Left ventricle myocardium inferior (tissue), 1 donor: ENCODE results near the gene TRAF3IP1. TPM values are rescaled to one million over a fixed set of nuclear protein-coding genes. Genes with fewer than 3 reads are reported as not detected.
A peak's percentile ranks its signal among the peaks of the same experiment; 100 is the strongest.
"Not testable (repeated sequence)": the region's sequence is repeated elsewhere in the genome, so short reads cannot be mapped to it uniquely, and the experiment has no call there.

Source experiments
- DNase-seq: peaks from one replicate; pipeline ENCODE4 v3.0.0-alpha.2; 2020
- H3K27ac ChIP-seq: fragments of 200-600 bp; replicated peaks from 2 replicates; pipeline ENCODE4 v1.8.0; 2021
- H3K27me3 ChIP-seq: fragments of 200-600 bp; 2 replicates; pipeline ENCODE4 v1.8.0; 2021; ENCODE audit warnings: low read depth
- H3K36me3 ChIP-seq: fragments of 200-600 bp; 2 replicates; pipeline ENCODE4 v1.8.0; 2021
- H3K4me1 ChIP-seq: fragments of 200-600 bp; 2 replicates; pipeline ENCODE4 v1.8.0; 2021
- H3K4me3 ChIP-seq: fragments of 200-600 bp; 2 replicates; pipeline ENCODE4 v1.8.0; 2021; ENCODE audit warnings: mild to moderate bottlenecking, moderate library complexity
- H3K9me3 ChIP-seq: fragments of 200-600 bp; replicated peaks from 2 replicates; pipeline ENCODE4 v1.8.0; 2021
- CTCF ChIP-seq: fragments of 200-600 bp; IDR thresholded peaks from 2 replicates; pipeline ENCODE4 v1.8.0; 2021; ENCODE audit warnings: antibody characterized with exemption, mild to moderate bottlenecking, borderline replicate concordance
- intact Hi-C: fragments of 100-400 bp; cut with micrococcal nuclease; formaldehyde crosslinking; loops from one replicate; pipeline ENCODE4 v1.11.0; 2022
- total RNA-seq: library from RNA; stranded (reverse); fragmentation: NEBNext Ultra II Directional; extraction: Animal tissue kit (Norgen Biotek cat#: 25700); gene quantifications from one replicate; pipeline ENCODE4 v1.2.1, GENCODE V29; 2021
- donor health status: DM: no; HTN: yes; CAD: no; lungs with severe emphysema.

The TRAF3IP1 gene
- total RNA-seq, 1 donor from 2014 or later, result 14.6 TPM

DNA sequence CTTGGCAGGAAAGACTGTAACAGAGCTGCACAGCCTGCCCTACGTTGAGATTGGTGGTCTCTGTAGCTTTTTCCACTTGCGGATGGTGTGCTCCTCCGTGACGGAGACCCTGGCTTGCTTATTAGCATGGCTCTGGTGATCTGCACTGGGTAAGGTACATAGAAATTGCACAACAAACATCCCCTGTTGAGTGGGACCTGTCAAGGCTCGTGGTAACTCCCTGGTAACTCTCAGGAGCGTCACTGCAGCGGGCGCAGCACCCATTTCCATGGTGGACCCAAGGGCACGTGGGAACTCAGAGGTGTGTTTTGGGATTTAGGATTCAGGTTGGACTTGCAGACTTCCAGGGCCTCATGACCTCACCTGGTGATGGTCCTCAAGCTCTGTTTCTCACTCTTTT is 1.1 kb downstream of the TRAF3IP1 start:
- Histone ChIP-seq H3K4me3 (peak overlapping the region; percentile 91), H3K27ac (no peak overlapping the region)
- intact Hi-C loops, result no loop called here

GRCh38 chr2:238322001-238322411 is 1.7 kb downstream of the TRAF3IP1 start:
- intact Hi-C loops, result no loop called here
- no peaks in the 10 kb centered on the region for H3K9me3 ChIP-seq

More for the DNA sequence above, 1.1 kb downstream of the TRAF3IP1 start:
- H3K4me1 ChIP-seq, result peaks cover 42% of the 10 kb centered on the region
- no peaks in the 10 kb centered on the region for H3K27me3 ChIP-seq
- peaks cover 8% of the 10 kb centered on the region for H3K36me3 ChIP-seq
- no peak for DNase-seq
- H3K9me3 ChIP-seq, result no peaks in the 10 kb centered on the region
- TF ChIP-seq CTCF, result no peak

DNA sequence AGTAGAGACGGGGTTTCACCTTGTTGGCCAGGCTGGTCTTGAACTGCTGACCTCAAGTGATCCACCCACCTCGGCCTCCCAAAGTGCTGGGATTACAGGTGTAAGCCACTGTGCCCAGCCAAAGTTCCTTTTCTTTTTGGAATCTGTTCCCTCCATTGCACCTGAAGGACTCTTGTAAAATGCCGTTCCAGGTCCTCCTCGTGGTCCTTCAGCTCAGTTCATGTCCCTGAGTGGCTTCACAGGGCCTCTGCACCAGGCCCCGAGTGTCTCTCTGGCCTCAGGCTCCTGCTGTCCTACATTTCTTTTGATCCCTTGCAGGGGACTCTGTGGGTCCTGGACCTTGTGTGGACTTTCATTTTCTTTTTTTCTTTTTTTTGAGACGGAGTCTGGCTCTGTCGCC is 3.9 kb downstream of the TRAF3IP1 start:
- peaks cover 35% of the 10 kb centered on the region for H3K36me3 ChIP-seq

More at GRCh38 chr2:238322001-238322411, 1.7 kb downstream of the TRAF3IP1 start:
- Histone ChIP-seq H3K4me1 (peaks cover 42% of the 10 kb centered on the region), H3K36me3 (peaks cover 14% of the 10 kb centered on the region), H3K4me3 (peak overlapping the region; percentile 91), H3K27me3 (no peaks in the 10 kb centered on the region), H3K27ac (no peak overlapping the region)
- no peak for DNase-seq
- TF ChIP-seq CTCF, result no peak

DNA sequence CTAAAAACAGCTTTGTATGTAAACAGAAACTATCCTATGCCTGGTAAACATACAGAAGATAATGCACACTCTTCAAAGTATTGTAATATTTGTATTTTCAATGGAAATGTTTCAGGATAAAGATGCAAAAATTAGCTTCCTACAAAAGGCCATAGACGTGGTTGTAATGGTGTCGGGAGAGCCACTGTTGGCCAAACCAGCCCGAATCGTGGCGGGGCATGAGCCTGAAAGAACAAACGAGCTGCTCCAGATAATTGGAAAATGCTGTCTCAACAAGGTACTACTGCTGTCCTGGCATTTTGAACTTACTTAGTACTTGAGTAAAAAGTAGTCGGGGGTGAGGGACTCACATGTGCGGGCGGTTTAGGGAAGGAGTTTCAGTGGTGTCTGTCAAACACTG is 5.4 kb downstream of the TRAF3IP1 start:
- no peaks in the 10 kb centered on the region for H3K9me3 ChIP-seq
- H3K4me3 ChIP-seq, result no peak overlapping the region
- peaks cover 42% of the 10 kb centered on the region for H3K36me3 ChIP-seq
- peaks cover 34% of the 10 kb centered on the region for H3K4me1 ChIP-seq
- H3K27me3 ChIP-seq, result no peaks in the 10 kb centered on the region
- no peak overlapping the region for H3K27ac ChIP-seq
- intact Hi-C loops, result no loop called here
- no peak for TF ChIP-seq CTCF
- no peak for DNase-seq

More for the DNA sequence above, 3.9 kb downstream of the TRAF3IP1 start:
- H3K27ac ChIP-seq, H3K4me3 ChIP-seq, H3K27me3 ChIP-seq, intact Hi-C loops, H3K9me3 ChIP-seq, DNase-seq: not testable (repeated sequence)
- H3K4me1 ChIP-seq, result peaks cover 42% of the 10 kb centered on the region

DNA sequence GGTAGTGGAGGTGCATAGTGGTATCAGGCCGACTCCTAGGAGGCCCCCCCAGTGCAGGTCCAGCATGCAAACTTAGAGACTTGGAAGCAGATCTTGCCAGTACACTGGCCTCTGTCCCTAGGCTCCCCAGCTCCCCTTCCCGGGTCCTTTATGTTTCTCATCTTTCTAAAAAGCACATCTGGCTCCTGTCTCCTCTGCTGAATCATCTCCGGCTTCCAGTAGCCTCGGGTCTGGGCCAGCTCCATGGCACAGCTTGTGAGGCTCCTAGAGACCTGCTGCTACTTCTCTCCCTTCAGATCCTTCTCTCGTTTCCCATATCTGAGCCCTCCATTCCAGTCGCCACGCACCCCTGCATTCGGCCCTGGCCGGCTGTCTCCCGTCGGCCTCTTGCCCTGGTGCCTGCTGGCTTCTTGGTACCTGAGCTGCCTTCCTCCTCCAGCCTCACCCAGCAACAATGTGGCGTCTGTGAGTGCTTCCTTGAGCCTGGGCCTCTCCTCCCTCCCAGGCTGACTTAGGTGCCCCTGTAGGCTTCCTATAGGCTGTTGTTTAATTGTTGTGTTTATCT is 6.6 kb downstream of the TRAF3IP1 start:
- H3K36me3 ChIP-seq, result peaks cover 42% of the 10 kb centered on the region

More for the DNA sequence above, 6.6 kb downstream of the TRAF3IP1 start:
- H3K27ac ChIP-seq, result no peak overlapping the region
- intact Hi-C loops, result no loop called here
- H3K27me3 ChIP-seq, result no peaks in the 10 kb centered on the region
- no peak for DNase-seq
- no peak overlapping the region for H3K4me3 ChIP-seq
- H3K9me3 ChIP-seq, result no peaks in the 10 kb centered on the region
- peaks cover 22% of the 10 kb centered on the region for H3K4me1 ChIP-seq
- TF ChIP-seq CTCF, result no peak
